Esophagus muscularis mucosa (tissue), 4 donors: ENCODE results near the gene PEAK3.

Source experiments
- EP300 ChIP-seq: sonication (generic); formaldehyde crosslinking; IDR thresholded peaks from one replicate; pipeline ENCODE4 v1.6.1; 2017; ENCODE audit warnings: antibody characterized with exemption
- POLR2A ChIP-seq: fragments of 450-650 bp; IDR thresholded peaks from one replicate; pipeline ENCODE4 v1.6.1; 2017; ENCODE audit warnings: antibody characterized with exemption, moderate library complexity, mild to moderate bottlenecking, low read depth
- POLR2AphosphoS5 ChIP-seq, 2 donors: sonication (generic); formaldehyde crosslinking; IDR thresholded peaks; one replicate each; pipeline ENCODE4 v1.6.1; 2017; ENCODE audit warnings: antibody characterized with exemption in 2 of 2
- TF ChIP-seq, protein P1 (sequence below), 3 experiments: fragments of 200-600 bp in 2 of 3; fragments of 450-650 bp in 1 of 3; sonication (generic) in 2 of 3; IDR thresholded peaks; one replicate each; pipeline ENCODE4 v1.5.1; 2017 to 2019; ENCODE audit warnings: antibody characterized with exemption in 3 of 3, mild to moderate bottlenecking in 2 of 3, moderate library complexity in 1 of 3

DNA sequence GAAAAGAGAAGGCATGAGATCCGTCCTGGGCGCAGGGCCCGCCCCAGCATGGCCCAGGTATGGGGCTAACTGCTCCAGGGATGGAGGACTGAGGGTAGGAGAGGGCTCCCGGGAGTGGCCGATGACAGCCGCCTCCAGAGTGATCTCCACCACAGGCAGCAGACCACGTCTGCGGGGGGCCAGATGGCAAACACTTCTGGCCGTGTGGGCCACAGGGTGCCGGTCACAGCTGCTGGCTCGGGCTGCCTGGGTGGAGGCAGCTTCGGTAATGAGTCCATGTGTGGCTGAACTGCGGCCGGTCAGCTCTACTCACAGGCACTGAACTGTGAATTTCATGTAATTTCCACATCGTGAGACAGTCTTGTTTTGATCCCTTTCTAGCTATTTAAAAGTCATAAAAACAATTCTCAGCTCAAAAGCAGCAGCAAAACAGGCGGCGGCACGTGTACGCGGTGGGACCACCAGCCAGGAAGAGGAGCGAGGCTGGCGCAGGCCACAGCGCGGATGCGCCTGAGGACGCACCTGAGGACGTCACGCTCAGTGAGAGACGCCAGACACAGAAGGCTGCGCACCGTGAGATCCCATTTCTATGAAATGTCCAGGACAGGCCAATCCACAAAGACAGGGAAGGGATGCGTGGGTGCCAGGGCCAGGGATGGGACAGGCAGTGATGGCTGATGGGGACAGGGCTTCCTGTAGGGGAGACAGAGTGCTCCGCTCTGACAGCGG lies 42.4 kb upstream of the PEAK3 start:
- TF ChIP-seq POLR2AphosphoS5 (IDR thresholded peaks at IDR 0.05) (no peak), POLR2A (no peak), EP300 (no peak)
- TF ChIP-seq, protein P1, sequence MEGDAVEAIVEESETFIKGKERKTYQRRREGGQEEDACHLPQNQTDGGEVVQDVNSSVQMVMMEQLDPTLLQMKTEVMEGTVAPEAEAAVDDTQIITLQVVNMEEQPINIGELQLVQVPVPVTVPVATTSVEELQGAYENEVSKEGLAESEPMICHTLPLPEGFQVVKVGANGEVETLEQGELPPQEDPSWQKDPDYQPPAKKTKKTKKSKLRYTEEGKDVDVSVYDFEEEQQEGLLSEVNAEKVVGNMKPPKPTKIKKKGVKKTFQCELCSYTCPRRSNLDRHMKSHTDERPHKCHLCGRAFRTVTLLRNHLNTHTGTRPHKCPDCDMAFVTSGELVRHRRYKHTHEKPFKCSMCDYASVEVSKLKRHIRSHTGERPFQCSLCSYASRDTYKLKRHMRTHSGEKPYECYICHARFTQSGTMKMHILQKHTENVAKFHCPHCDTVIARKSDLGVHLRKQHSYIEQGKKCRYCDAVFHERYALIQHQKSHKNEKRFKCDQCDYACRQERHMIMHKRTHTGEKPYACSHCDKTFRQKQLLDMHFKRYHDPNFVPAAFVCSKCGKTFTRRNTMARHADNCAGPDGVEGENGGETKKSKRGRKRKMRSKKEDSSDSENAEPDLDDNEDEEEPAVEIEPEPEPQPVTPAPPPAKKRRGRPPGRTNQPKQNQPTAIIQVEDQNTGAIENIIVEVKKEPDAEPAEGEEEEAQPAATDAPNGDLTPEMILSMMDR (IDR thresholded peaks at IDR 0.05), result no peak
